ENCODE measurements around the gene H2AZ2.
A peak's percentile ranks its signal among the peaks of the same experiment; 100 is the strongest.

Gene H2AZ2

DNA sequence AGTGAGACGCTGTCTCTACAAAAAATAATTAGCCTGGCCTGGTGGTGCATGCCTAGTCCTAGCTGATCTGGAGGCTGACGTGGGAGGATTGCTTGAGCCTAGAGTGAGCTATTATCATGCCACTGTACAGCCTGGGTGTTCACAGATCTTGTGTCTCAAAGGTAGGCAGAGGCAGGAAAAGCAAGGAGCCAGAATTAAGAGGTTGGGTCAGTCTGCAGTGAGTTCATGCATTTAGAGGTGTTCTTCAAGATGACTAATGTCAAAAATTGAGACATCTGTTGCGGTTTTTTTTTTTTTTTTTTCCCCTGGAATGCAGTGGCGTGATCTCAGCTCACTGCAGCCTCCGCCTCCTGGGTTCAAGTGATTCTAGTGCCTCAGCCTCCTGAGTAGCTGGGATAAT lies 46.0 kb downstream of the H2AZ2 start:
- Mint-ChIP-seq H3K9me3 (no peaks in the 10 kb centered on the region), H3K4me3 (no peak overlapping the region), H3K4me1 (peaks cover 20% of the 10 kb centered on the region), H3K27me3 (ENCODE audit: low read depth) (no peaks in the 10 kb centered on the region), H3K27ac (peak overlapping the region in 1 of 3 experiments; percentile 31), H3K36me3 (ENCODE audit: low read depth) (peaks cover 51% of the 10 kb centered on the region)
- TF ChIP-seq, protein P1, sequence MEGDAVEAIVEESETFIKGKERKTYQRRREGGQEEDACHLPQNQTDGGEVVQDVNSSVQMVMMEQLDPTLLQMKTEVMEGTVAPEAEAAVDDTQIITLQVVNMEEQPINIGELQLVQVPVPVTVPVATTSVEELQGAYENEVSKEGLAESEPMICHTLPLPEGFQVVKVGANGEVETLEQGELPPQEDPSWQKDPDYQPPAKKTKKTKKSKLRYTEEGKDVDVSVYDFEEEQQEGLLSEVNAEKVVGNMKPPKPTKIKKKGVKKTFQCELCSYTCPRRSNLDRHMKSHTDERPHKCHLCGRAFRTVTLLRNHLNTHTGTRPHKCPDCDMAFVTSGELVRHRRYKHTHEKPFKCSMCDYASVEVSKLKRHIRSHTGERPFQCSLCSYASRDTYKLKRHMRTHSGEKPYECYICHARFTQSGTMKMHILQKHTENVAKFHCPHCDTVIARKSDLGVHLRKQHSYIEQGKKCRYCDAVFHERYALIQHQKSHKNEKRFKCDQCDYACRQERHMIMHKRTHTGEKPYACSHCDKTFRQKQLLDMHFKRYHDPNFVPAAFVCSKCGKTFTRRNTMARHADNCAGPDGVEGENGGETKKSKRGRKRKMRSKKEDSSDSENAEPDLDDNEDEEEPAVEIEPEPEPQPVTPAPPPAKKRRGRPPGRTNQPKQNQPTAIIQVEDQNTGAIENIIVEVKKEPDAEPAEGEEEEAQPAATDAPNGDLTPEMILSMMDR (IDR thresholded peaks at IDR 0.05; ENCODE audit: unreplicated experiment in 3 of 3): no peak

DNA sequence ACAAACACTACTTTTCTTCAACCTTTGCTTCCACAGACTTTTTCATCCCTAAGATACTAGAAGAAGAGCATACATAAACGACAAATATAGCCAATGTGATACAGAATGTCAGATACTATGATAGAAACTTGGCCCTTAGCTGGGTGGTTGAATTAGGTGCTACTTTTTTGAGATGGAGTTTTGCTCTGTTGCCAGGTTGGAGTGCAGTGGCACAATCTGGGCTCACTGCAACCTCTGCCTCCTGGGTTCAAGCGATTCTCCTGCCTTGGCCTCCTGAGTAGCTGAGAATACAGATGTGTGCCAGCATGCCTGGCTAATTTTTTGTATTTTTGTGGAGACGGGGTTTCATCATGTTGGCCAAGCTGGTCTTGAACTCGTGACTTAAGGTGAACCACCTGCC lies 47.9 kb downstream of the H2AZ2 start:
- TF ChIP-seq, protein P1 (IDR thresholded peaks at IDR 0.05; ENCODE audit: unreplicated experiment in 3 of 3): no peak
- Mint-ChIP-seq H3K9me3 (no peaks in the 10 kb centered on the region), H3K4me3 (peak overlapping the region in 2 of 3 experiments; percentile 9 to 50), H3K27ac (peak overlapping the region in 2 of 3 experiments; percentile 16 to 60), H3K4me1 (peaks cover 20% of the 10 kb centered on the region), H3K27me3 (ENCODE audit: low read depth) (no peaks in the 10 kb centered on the region), H3K36me3 (ENCODE audit: low read depth) (peaks cover 51% of the 10 kb centered on the region)

DNA sequence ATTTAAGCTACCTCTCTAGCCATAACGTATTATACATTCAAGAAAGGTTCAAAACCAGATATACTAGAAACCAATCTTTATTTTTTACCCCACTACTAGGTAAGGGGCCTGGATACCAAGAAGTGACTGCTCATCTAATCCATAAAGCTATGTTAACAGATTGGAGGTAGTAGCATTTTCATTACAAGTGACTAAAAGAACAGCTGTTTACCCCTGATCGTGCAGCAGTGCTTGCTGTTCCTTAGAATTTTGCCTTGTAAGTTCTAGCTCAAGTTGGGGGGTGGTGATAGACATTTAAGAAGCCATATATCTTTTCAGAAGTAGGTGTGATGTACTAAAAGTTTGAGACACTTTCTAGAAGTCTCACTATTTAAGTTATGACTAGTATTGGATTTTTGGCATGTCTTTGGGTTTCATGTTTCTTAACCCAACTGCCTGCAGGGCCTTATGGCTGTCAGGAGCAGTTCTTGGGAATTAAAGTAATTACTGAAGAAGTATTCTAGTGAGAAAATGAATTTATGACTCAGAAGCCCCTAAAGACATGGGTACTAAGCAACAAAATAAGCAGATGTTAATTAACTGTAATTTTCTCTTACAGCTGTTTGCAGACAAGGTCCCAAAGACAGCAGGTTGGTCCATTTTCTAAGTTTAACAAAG lies 49.1 kb downstream of the H2AZ2 start:
- H3K4me1 Mint-ChIP-seq: peaks cover 20% of the 10 kb centered on the region
- H3K27me3 Mint-ChIP-seq (ENCODE audit: low read depth): no peaks in the 10 kb centered on the region
- no peaks in the 10 kb centered on the region for H3K9me3 Mint-ChIP-seq
- peak overlapping the region; percentile 82 to 99 (median 94) for H3K27ac Mint-ChIP-seq
- H3K36me3 Mint-ChIP-seq (ENCODE audit: low read depth): peaks cover 51% of the 10 kb centered on the region
- TF ChIP-seq, protein P1 (IDR thresholded peaks at IDR 0.05; ENCODE audit: unreplicated experiment in 3 of 3): no peak
- H3K4me3 Mint-ChIP-seq: peak overlapping the region; percentile 93 to 98 (median 95)

DNA sequence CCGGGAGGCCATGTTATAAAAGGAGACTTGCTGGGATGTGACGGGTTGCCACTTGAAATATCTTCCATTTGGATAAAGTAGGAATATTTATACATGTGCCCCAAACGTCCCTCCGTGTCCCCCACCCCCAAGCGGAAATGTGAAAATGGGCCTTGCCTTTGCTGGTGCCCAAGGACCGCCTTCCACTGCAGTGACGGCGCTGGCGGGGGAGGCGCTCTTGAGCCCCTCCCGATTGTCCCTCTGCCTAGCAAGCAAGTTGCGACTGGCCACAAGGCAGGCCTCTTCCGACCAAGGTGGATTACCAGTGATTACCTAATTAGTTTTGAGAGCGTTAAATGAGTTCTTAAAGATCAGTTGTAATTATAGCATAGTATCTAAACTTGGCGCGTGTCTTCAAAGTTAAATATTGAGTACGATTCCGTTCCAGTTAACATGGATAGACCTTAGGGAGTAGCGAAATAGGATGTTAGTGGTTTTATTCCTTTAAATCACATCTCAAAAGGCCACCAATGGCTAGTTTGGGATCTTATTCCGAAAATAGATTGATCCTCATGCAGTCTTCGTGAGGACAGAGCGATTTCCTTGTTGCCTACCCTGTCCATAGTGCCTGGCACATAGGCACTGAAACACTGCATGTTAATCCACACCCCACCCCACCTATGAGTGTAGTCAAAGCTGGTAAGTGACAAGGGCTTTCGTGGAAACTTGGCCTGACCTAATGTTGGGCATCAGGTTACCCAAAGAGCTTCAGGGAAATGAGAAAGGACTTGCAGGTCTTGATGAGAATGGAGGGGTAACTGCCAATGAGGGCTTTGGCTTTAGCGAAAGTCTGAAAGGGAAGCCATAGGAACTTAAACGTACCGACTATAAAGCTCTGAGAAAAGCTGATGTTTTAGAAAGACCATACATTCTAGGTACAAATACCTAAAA lies 50.3 kb downstream of the H2AZ2 start:
- no peaks in the 10 kb centered on the region for H3K27me3 Mint-ChIP-seq (ENCODE audit: low read depth)
- peak overlapping the region; percentile 94 to 99 (median 99) for H3K27ac Mint-ChIP-seq
- peak overlapping the region; percentile 93 to 98 (median 95) for H3K4me3 Mint-ChIP-seq
- TF ChIP-seq, protein P1 (IDR thresholded peaks at IDR 0.05; ENCODE audit: unreplicated experiment in 3 of 3): peak in 2 of 3 experiments; percentile 19 to 41
- H3K36me3 Mint-ChIP-seq (ENCODE audit: low read depth): peaks cover 45% of the 10 kb centered on the region
- H3K9me3 Mint-ChIP-seq: no peaks in the 10 kb centered on the region
- peaks cover 20% of the 10 kb centered on the region for H3K4me1 Mint-ChIP-seq

DNA sequence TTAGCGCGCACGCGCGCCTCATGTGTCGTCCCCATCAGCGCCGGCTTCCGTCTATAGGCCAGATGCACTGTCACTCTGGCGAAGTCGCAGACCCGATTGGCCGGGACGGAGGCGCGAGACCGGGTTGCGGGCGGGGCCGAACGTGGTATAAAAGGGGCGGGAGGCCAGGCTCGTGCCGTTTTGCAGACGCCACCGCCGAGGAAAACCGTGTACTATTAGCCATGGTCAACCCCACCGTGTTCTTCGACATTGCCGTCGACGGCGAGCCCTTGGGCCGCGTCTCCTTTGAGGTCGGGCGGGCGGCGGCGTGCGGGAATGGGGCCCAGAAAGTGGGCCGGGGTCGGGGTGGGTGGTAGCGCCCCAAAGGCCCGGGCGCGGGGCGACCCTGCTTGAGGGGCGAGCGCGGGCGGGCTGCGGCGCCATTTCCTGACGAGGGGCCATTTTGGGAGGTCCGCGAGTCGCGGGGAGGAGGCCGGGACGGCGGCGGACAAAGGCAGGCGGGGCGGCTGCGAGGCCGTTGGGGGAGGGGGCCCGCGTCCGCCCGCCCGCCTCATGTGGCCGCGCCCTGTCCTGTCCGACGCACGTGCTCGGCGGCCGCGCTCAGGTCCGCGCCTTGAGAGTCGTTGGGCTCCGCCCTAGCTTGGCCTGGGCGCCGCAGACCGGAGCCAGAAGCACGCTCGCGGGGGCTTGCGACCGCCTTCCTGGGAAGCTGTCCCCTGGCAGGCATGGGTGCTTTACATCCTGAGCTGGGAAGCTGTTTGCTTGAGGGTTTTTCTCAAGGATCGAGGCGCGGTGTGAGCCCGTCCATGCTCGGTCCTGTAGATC lies 51.2 kb downstream of the H2AZ2 start, which contains the start of gene PPIA:
PPIA (plus strand) TSS at position 178 of the 825 bp plus-strand sequence; CDS start at position 222, 44 bp downstream.
- TF ChIP-seq, protein P1 (IDR thresholded peaks at IDR 0.05; ENCODE audit: unreplicated experiment in 3 of 3): no peak
- Mint-ChIP-seq H3K27ac (peak within 1 kb of the TSS; percentile 94 to 99 (median 99)), H3K27me3 (ENCODE audit: low read depth) (no peaks in the 10 kb centered on the region), H3K9me3 (no peaks in the 10 kb centered on the region), H3K36me3 (ENCODE audit: low read depth) (peaks cover 37% of the 10 kb centered on the region), H3K4me1 (peaks cover 23% of the 10 kb centered on the region), H3K4me3 (peak within 1 kb of the TSS; percentile 93 to 98 (median 95))

All from nephron (organoid).